ENCODE data around the gene PEX12.
"Not testable (repeated sequence)": the region's sequence is repeated elsewhere in the genome, so short reads cannot be mapped to it uniquely, and the experiment has no call there.

The PEX12 gene

DNA sequence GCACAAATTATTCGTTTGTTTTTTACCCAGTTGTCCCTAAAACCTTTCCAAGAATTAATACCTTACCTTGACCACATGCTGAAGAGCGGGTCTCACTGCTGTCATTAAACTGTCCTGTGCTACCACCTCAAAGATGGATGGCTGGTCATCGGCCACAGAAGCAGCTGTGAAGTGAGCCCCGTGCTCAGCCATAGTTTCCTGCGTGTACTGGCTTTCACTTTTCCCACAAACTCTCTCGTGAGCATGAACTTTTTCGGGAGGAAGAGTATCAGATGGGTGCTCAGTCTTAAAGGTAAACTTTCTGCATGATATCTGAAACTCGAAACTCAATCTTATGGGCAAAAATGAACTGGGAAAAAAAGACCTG lies 558 bp downstream of the PEX12 start:
- no peak for DNase-seq

DNA sequence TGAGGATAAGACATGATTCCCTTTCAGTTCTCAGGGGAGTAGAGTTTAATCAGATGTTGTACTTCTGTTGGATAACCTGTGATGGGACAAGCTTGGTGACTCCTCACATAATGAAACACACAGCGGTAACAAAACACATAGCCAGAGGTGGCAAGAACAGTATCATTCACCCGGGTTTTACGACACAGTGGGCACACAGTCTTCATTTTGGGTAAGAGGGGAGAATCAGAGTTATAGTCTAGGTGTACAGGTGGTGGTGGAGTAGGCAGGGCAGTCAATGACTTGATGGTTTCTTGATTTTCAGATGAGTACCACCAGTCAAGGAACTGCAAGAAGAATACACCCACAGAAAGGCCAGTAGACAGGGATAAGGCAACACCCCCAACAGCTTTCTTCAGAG lies 2.6 kb downstream of the PEX12 start:
- DNase-seq, result no peak

DNA sequence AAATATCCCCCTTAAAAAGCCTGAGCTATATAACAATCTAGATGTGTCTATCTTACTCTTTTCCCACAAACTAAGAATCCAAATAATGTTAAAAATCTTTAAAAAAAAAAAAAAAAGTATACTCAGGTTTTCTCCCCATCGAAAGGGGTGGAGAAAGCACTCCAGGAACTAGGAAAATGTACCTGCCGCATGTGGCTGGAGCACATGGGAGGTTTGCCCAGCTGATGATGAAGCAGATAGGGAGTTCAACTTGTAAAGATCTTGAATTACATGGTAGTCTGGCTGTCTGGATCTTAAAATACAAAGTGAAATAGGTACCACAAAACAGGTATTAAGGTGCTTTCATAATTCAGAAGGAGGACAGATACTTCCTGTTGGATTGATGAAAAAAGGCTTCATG lies 9.0 kb downstream of the PEX12 start:
- no peak for DNase-seq

DNA sequence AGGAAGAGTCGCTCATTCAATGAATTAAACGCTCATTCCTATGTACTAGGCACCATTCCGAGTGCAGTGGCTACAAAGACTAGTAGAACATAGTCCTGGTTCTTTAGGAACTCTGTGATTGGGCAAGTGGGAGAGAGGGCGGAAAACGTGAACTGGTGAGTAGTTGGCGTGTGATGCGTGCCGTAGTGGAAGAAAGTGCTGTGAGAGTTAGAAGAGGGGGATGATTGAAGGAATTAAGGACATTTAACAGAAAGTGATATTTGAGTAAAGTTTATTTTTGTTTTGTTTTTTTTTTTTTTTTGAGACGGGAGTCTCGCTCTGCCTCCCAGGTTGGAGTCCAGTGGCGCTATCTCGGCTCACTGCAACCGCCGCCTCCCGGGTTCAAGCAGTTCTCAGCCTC lies 9.8 kb downstream of the PEX12 start:
- no peak for DNase-seq

DNA sequence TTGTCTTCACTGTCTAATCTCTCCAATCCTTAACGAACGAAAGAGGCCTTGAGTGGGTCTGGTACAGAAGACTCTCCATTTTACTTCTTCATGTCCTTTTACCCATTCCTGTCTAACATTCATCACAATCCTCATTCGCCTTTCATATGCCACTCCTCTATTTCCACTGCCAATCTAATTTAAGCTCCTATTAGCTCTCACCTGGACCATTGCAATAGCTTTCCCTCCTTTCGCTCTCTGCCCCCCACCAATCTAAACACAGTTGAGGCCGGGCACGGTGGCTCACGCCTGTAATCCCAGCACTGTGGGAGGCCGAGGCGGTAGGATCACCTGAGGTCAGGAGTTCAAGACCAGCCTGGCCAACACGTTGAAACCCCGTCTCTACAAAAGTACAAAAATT lies 11.4 kb downstream of the PEX12 start:
- DNase-seq, result no peak

DNA sequence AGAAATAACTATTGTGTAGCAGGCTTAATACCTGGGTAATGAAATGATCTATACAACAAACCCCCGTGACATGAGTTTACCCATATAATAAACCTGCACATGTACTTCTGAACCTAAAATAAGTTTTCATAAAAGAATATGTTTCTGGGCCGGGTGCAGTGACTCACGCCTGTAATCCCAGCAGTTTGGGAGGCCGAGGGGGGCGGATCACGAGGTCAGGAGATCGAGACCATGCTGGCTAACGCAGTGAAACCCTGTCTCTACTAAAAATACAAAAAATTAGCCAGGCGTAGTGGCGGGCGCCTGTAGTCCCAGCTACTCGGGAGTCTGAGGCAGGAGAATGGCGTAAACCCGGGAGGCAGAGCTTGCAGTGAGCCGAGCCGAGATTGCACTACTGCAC lies 15.2 kb downstream of the PEX12 start:
- not testable (repeated sequence) for DNase-seq

DNA sequence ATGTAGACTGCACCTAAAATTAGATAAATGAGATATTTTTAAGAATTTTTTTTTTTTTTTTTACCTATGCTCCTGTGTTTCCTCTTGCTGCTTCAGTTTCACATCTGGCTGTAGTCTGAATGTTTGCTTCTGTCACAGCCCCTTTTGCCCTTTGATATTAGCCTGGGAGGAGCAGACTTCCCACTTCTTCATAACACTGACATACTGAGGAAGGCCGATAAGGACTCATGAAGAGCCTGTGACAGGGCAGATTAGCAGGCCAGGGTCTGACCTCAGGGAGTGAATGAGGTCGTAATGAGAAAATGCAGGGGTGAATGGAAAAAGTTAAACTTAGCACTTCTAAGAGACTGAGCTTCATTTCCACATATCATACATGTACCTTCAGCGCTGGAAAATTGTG lies 17.7 kb downstream of the PEX12 start, which contains the start of gene SLFN14:
Gene SLFN14, minus strand, starts transcription at position 117 of the 400 bp plus-strand sequence. CDS start 2,757 bp downstream, outside the sequence.
- DNase-seq, result no peak

DNA sequence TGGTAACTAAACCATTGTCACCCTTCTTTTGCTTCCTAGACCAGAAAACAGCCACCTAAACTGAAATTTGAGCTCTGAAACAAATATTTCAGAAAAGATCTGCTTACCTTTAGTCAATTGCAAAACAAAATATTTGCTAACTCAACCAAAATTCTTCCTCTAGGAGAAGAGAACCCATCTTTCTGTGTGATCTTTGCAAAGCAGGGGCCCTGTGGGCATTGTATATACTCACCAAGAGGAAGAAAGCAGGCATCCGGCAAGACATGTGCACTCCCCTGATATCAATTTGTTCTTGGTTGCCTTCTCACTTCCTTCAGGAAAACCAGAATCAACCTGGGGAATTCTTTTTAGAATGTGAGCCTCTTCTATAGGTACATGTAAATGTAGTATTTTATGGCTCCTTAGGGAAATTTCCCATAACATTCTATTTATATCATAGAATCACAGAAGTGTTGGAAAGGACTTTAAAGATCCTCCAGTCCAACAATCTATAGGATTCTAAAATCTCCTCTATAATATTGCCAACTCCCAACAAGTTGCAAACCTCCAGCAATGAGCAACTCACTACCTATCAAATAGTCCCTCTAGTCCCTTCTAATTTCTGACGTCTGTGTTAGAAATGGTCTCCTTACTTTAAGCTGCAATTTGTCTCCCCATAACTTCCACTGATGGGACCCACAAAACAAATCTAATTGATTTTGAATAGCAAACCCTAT lies 18.7 kb downstream of the PEX12 start:
- DNase-seq, result no peak

DNA sequence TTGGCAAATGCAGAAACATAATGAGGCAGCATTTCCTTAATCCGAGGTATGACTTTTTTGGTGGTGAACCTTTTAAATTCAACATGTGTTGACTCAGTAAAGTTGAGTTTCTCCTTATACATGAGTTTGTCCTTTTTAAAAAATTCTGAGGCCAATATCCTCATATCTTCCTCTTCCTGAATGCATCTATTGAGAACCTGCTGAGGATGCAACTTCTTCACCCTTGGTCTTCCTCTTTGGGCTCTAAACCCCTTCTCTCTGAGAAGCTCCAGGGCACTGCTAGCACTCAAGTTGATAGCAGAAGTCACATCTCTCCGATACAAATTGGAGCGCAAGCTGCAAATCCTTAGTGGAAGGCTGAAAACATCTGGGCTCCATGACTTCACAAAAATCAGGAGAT lies 21.0 kb downstream of the PEX12 start:
- DNase-seq, result no peak

DNA sequence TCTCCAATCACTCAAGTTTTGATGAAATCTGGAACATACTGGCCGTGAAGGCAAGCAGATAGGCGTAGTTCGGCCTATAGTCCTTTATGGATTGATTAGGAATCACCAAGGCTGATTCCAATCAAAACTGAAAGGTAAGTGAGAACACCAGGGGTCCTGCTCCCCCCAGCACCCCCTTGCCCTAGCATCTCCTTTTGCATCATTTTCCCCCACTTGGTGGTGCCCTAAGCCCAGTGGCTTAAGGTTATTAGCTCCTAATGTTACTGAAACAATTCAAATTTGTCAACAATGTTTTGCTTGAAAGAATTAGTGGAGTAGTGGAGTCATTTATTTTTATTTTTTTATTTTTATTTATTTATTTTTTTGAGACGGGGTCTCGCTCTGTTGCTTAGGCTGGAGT lies 22.7 kb downstream of the PEX12 start:
- DNase-seq, result no peak

DNA sequence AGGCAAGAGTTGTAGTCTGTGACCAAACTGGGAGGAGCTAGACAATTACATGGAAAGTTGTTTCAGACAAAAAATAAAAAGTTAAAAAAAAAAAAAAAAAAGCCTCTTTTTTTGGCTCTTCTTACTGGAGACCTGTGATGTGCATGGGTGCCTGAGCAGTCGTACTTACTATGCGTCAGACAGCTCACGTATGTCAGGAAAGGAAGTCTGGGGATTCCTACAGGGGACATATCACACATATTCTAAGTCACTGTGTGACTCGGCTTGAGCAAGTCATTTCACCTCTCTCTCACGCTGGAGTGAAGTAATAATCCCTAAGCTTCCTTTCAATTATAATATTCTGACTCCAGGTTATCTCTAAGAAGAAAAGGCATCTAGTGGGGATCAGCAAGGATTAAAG lies 23.7 kb downstream of the PEX12 start:
- DNase-seq, result no peak

DNA sequence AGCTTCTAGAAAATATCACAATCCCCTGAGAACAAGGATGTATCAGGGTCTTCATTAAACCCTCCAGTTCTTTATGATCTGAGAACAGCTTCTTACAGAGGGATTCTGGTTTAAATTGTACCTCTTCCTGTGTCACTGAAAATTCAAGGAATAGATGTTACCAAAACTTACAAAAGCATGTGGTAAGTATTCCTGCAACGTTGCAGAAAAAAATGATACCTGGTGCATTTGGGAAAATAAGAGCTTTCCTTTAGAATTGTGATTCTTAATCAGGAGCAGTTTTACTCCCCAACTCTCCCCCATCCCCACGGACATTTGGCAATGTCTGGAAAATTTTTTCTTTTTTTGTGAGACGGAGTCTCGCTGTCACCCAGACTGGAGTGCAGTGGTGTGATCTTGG lies 25.1 kb downstream of the PEX12 start:
- DNase-seq, result no peak

DNA sequence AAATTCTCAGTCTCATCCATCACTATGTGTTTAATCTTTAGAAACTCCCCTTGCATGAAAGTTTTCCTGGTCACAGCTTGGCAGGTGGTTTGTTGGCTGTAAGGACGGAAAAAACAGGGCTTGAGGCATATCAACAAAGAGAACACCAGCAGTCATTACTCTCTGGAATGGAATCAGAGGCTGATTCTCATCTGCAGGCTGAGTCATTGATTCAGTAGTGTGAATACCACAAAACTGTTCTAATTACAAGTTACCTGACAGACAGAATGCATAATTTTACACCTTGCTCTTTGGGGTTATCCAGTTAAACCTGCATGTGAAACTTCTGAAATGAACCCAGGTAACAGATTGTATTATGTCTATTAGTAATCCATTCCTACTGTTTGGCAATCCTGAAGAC lies 29.4 kb downstream of the PEX12 start:
- DNase-seq, result no peak

DNA sequence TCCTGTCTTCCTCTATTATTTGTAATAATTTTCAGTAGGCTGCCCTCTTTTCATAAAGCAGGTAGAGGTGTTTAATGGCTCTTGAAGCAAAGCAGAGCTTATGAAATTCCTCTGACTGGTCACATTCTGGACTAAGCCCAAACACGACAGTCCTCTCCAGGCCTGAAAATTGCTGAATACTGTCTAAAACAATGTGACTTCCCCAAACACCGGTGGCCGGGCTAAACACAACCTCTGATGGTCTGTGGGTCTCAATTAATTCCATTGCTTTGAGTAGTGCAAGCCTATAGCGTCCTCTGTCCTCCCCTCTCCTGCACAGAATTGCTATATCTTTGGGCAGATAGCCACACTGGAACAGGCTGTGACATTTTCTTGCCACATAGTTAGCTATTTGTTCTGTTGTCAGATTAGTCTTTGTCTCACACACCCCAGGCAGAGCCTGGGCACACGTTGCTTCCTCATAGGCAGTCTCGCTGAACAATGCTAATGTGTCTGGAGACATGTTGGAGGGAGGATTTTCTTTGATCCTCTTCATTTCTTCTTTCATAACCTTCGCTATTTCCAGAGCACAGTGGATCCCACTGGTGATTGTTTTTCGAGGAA lies 30.1 kb downstream of the PEX12 start:
- DNase-seq, result no peak

DNA sequence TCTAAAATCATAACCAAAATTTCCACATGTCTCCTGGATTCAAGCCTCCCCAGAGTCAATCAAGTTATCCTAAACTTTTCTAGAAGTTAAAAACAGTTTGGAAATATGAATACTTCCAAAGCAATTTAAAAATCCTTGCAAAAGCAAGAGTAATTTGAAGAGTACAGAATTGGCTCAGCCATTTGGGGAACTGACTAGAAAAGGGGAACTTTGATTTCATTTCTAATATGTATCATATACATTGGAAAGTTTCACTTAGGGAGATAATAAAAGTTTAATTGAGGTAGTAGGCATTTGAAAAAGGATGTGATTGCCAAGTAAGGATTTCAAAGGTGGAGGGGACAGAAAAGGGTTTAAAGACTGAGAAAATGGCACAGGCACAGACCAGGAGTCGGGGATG lies 31.9 kb downstream of the PEX12 start:
- DNase-seq, result no peak

DNA sequence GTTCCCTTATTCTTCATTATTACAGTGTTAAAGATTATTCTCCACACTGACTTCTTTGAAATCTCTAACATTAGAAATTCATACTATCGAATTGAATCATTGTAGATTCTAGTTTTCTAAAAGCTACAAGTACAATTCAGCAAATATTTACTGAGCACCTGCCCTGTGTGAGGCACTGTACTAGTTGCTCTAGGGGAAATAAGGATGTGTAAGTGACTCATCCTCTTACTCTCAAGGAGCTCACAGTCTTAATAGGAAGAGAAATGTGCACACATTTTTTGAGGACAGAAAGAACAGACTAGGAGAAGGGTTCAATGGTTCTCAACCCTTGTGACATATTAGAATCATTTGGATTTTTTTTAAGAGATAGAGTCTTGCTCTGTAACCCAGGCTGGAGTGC lies 33.2 kb downstream of the PEX12 start:
- DNase-seq, result no peak

DNA sequence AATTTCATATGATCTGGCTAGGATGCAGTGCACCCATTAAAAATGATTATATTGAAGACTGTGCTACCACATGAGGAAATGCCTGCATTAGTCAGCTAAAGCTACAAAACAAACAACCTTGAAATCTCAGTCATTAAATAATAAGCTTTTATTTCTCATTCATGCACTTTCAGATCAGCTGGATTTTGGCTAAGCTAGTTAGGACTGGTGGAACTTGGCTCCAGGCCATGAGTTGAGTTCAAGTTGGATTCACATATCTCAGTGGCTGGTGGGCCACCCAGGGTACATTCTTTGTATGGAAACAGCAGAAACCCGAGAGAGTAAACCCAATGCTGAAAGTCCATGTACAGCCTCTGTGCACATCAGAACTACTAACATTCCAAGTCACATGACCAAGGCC lies 34.5 kb downstream of the PEX12 start:
- peak; percentile 2 for DNase-seq

DNA sequence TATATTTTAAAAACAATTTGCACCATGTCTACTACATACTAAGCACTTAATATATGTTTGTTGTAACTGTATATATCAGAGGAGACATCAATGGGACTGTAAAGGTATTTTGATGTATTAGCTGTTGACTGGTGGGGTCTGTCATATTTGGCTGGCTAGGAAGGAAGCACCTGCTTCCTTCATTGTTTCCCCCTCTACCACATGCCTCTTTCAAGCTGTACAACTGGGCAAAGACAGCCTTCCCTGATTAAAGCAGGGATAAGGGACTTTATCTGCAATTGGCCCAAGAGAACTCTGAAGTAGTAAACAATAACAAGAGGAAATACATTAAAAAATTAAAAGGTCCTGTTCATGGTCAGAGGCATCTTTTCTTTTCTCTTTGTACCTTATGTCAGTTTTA lies 35.4 kb downstream of the PEX12 start:
- no peak for DNase-seq

DNA sequence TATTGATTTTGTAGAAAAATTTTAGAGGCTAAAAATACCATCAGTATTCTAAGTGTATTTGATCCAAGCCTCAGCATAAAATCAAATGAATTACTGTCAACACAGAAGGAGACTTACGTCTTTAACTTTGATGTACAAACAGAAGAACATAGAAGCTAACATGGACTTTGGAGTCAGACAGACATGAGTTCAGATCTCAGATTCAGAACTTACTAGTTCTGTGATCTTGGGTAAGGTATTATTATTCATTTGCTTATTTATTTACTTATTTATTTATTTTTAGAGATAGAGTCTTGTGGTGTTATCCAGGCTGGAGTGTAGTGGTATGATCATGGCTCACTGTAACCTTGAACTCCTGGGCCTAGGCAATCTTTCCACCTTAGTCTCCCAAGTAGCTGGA lies 36.9 kb downstream of the PEX12 start:
- no peak for DNase-seq

DNA sequence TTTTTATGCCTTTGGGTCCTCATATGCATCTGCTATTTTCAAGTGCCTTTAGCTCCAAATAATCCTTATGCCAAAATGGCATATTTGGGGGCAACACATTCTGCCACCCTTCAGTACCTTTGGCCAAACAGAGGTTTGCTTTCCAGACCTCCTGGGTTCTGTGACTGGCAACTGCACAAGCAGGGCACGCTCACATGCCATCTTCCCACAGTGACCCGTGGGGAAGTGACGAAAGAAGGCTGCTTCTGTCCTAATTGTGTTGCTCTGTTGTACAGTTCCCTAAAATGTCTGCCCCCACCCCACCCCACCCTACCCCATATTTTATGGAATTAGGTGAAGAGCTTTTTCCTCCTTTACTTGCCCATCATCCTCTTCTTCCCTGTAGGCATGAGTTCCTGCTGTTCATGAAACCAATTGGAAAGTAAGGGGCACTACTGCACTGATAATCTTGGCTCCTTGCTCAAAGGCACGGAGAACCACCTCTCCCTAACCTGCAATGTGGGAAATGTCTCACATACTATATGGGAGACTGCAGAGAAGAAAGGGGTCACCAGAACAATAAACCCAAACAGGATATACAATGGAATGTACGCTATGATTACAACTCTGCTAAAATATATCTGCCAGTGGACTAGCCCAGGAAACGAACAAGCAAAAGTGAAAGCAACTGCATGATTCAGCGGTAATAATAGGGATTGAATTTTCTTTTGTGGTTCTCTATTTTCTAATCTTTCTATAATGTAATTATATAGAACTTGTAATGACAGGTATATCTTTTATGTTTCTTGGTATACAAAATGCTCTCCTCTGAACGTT lies 37.6 kb downstream of the PEX12 start:
- DNase-seq, result peak; percentile 15

DNA sequence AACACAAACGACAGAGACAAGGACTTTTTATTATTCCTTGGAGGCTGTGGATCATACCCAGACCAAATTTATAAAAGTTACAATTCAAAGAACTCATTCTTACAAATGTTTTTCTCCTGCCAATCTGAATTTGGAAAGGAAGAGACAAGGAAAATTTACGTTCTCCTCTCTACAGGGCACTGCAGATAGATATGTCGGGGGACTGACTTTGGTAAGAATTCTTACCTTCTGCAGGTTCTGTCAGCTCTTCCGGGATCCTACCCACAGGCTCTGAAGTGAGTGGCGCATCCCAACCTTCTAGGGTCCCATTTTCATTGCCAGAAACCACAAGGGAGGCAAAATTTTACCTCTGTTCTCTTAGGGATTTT lies 38.7 kb downstream of the PEX12 start:
- DNase-seq, result no peak

DNA sequence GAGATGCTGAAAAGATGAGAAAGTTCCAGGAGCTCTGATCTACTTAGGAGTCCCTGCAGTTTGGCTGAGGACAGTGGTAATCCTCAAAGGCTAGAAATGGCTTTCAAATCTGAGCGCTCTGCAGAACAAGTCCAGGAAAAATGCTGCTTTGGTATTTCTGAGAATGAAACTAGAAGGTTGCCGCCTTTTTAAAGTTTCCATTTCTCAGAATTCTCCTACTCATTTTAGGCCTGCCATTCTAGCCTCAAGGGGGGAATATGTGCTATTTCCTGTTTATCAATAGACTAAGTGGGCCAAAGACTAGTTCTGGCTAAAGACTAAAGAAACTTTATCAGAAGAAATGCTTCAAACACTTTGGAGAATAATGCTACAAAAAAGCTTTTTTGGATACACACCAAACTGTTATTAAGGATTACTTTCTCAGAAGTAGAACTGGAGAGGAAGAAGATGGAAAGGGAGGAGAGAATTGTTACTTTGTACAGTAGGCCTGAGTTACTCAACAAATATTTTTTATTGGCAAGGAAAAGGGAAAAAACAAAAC lies 40.7 kb downstream of the PEX12 start, which contains the start of gene SLFN12L:
Gene SLFN12L, minus strand, starts transcription at position 78 of the 541 bp plus-strand sequence. CDS start 15,314 bp downstream, outside the sequence.
- no peak for DNase-seq

DNA sequence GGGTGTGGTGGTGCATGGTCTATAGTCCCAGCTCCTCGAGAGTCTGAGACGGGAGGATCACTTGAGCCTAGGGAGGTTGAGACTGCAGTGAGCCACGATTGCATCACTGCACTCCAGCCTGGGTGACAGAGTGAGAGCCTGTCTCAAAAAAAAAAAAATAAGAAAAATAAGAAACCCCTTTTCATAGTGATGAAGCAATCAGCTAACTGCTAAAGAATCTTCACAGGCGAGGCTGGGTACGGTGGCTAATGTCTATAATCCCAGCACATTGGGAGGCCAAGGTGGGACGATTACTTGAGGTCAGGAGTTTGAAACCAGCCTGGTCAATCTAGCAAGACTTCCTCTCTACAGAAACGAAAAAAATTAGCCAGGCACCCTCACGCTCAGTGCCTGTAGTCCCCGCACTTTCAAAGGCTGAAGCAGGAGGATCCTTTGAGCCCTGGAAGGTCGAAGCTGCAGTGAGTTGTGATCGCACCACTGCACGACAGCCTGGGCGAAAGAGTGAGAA lies 41.7 kb downstream of the PEX12 start:
- DNase-seq, result no peak

Measured in fibroblast of skin of abdomen (primary cell).